GM18909 (cell line): Measurements from ENCODE around the gene ITPK1.
"Not testable (repeated sequence)": the region's sequence is repeated elsewhere in the genome, so short reads cannot be mapped to it uniquely, and the experiment has no call there.

Source experiments
- ATAC-seq: cut with Tn5 transposase; IDR thresholded peaks from one replicate; pipeline ENCODE4 v1.9.1; 2021; ENCODE audit warnings: mild to moderate bottlenecking; ENCODE audit not compliant: unreplicated experiment, poor library complexity

Gene ITPK1

DNA sequence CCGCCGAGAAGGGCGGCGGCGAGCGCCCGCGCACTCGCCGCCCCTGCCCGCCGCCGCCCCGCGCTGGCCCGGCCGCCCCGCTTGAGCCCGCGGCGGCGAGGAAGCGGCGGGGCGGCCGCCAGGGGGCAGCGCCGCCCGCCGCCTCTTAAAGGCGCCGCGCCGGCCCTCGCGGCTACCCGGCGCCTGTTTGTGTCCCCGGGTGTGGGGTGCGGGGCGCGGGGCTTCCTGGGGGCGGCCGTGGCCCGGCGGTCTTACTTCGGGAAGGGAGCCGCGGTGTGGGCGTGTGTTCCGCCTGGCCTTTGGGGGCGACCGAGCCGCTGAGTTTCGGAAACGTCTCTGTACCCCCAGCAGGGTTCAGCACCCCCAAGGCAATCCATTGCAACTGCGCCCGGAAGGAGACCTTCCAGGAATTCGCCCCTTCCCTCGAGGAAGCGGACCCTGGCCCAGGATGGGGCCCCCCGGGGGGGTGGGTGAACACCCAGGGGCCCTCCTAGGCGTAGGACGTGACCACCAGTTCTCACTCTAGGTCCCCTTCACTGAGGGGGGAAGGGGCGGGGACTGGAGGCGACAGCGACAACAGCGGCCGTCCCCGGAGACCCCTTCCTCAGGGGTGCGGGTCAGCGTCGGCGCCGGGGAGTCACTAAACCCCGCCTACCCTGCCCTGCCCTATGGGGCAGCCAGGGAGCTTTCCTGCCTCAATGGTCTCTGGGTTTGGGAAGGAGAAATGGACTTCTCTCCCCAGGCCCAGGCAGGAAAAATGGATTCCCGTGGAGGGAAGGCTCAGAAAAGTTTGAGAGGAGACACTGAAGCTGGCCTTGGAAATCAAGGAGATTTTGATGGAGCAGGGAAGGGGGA, at the start of gene ITPK1:
Gene ITPK1 (minus strand): TSS at position 105 of the 855 bp plus-strand sequence. CDS start 762 bp downstream, outside the sequence.
- peak; percentile 54 for ATAC-seq

DNA sequence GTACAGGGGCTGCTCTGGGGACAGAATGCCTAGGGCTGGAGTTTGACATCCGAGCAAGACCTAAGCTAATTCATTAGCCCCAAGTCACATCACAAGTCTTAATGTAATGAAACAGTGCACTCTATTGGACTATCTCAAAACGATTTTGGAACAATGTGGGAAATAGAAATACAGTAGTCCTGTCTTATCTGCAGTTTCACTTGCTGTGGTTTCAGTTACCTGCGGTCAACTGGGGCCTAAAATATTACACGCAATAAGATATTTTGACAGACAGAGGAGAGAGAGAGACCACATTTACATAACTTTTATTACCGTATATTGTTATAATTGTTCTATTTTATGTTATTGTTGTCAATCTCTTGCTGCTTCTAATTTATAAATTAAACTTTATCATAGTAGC, 47.8 kb upstream of the ITPK1 start:
- no peak for ATAC-seq

DNA sequence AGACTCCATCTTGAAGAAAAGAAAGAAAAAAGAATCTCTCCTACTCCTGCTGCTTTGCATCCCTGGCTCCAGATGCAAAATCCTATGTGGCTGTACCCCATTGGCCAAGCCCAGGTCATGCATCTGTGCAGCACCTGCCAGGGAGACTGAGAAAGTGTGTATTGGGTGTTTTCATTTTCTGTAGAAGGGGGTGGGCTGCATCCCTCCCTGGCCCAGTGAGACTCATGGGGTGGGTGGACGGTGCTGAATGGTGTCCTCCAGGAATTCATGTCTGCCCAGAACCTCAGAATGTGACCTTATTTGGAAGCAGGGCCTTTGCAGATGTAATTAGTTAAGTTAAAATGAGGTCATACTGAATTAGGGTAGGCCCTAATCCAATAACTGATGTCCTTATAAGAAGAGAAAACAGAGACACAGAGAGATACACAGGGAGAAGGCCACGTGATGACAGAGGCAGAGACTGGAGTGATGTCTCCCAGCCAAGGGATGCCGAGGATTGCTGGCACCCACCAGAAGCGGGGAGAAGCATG, 45.8 kb upstream of the ITPK1 start:
- no peak for ATAC-seq

DNA sequence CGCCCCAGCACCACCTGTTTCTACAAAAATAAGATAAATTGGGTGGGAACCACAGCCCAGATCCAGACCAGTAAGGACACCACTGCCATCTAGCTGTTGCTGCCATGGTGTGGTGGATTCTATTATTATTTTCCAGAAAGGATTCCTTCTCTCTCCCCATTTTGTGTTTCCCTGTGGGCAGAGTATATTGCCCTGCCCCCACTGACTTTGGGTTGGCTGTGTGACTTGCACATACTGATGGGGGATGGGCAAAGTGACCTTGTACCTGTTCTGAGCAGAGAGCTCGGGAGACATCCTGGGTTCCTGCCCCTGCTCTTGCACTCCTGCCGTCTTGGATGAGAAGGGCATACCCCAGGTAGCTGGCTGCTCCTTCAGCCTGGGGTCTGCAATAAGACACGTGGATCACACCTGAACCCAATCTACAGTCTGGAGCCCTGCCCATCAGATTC, 44.7 kb upstream of the ITPK1 start:
- no peak for ATAC-seq

DNA sequence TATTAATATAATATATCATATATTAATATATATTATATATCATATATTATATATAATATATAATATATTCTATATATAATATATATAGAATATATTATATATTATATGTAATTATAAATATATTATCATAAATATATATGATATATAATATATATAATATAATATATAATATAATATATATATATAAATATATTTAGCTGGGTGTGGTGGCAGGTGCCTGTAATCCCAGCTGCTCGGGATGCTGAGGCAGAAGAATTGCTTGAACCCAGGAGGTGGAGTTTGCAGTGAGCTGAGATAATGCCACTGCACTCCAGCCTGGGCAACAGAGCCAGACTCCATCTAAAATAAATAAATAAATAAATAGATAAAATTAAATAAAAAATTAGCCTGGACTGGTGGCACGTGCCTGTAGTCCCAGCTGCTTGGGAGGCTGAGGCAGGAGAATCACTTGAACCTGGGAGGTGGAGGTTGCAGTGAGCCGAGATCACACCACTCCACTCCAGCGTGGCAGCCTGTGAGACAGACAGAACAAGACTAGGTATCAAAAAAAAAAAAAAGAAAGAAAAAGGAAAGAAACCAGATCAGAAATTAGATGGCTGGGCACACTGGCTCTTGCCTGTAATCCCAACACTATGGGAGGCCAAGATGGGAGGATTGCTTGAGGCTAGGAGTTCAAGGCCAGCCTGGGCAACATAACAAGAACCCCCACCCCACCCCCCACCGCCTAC, 44.1 kb upstream of the ITPK1 start:
- not testable (repeated sequence) for ATAC-seq

DNA sequence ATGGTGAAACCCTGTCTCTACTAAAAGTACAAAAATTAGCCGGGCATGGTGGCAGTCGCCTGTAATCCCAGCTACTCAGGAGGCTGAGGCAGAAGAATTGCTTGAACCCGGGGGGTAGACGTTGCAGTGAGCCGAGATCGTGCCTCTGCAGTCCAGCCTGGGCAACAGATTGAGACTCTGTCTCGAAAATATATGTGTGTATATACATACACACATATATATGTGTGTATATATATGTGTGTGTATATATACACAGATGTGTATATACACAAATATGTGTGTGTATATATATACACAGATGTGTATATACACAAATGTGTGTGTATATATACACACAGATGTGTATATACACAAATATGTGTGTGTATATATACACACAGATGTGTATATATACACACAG, 42.6 kb upstream of the ITPK1 start:
- not testable (repeated sequence) for ATAC-seq

DNA sequence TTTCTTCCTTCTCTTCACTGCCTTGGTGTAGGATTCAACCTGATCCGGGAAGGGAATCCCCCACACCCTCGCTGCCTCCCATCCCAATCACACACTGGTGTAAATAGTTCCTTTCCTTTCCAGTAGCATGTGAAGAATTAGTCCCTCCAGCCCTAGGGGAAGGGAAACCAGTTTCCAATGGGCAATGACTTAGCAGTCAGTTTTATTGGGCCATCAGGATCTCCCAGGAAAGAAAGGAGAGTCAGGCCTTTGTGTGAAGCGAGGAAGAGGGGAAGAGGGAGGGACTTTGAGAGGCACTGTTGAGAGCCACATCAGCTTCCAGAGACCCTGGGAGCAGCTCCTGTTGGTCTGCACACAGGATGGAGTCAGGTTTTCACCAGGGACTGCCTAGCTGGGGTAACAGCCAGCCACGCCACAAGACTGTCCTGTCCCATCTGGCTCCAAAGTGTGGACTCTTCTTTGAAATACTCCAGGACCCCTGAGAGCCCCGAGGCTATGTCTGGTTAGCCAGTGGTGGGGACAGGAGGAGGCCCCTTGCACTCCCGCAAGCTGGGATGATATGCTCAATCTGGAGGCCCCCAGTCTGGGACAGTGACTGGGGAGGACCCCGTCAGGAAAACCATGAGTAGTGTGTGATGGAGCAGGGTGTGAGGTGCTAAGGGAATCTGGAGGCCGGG, 41.1 kb upstream of the ITPK1 start:
- no peak for ATAC-seq

DNA sequence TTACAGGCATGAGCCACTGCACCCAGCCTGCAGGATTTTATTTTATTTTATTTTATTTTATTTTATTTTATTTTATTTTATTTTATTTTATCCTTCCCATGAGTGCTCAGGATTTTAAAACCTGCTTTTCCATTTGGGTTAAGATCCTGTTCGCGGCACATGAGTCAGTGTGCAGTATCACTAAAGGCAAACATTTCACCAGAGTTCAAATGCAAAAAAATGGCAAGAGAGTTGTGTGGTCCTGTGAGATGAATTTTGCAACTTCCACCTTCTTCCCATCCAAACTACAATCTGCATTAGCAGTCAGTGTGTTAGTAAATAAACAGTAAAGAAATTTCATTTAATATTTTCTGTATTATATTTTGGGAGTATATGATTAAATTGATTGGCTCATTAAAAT, 39.9 kb upstream of the ITPK1 start:
- no peak for ATAC-seq

DNA sequence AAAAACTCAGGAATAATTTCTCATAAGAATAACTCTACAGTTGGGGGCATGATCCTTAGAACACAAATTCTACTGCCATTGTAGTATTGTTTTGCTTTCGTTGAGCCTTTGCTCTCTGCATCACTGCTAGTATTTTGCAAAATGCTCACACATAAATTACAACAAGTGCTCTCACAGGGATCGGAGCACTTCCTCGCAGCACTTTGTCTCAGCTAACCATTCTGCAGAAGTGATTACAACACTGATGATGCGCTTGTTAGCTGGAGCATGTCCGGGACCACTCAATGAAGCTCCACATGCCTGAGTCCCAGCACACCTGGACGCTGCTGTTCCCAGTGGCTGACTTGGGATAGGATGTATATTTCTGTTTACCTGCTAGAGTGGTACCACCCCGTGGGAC, 37.4 kb upstream of the ITPK1 start:
- no peak for ATAC-seq

DNA sequence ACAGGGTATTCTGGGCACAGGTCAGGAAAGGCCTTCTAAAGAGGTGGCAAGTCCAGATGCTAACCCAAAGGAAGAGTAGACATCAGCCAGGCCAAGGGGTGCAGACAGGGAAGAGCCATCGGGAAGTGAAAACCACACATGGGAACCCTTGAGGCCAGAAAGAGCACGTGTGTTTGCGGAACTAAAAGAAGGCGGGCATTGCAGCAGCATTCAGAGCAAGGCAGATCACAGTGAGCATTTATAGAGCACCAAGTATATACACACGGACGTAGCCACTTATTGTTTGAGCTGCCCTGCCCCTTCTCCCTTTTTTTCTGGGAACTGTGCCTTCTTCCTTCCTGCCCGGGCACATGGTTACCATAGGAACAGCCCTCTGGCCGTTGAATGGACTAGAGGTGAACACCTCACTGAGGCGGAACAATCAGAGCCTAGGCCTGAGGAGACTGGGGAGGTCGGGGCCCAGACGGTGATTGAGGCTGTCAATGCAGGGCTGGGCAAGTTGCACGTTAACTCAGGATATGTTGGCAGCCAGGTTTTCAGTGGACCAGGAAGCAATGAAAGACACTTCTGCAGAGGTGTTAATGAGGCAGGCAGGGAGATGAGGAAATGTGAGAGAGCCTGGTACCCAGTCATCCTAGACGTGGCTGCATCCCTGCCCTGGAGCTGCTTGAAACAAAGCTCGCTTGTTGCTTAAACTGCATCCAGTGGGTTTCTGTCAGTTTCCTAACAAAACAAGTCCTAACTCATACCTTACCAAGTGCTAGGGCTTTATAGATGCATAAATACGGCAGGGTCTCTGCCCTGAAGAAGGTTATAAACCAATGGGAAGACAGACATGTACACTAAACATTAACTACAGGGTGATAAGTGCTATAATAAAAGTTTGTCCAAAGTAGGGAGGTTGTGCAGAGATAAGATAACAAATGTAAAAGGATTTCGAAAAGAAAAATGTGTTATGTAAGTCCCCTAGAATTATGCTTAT, 34.8 kb upstream of the ITPK1 start:
- ATAC-seq: no peak

DNA sequence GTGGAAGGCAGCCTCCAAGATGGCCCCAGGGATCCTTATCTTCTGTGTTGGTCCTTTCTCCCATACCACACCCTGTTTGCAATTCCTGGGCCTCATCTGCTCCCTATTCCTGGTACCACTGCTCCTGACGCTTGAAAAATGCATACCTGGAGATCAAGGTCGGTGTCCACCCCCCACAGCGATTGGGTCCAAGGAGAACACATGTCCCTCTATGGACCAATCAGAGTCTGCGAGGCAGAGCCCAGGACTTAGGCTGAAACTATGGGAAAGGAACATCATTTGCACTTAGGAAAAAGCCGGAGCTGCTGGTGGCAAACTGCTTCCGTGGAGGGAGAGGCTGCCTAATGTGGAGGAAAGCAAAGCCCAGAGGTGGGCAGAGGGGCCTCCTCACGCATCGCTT, 33.3 kb upstream of the ITPK1 start:
- no peak for ATAC-seq

DNA sequence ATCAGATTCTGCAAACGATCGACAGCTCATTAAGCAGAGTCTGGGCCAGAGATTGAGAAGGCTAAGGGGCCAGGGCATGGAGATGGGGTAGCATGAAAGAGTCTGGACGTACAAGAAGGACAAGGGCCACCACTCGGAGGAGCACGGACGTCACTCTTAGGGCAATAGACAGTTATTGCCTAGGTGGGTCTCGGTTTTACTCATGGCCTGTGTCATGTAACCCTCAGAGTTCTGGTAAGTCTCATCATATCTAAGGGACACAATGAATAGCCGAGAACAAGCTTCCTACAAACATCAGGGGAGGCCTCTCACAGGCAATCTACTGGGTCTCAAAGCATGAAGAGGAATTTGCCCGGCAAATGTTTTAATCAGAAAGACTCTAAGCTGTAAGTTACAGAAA, 30.4 kb upstream of the ITPK1 start:
- ATAC-seq: no peak

DNA sequence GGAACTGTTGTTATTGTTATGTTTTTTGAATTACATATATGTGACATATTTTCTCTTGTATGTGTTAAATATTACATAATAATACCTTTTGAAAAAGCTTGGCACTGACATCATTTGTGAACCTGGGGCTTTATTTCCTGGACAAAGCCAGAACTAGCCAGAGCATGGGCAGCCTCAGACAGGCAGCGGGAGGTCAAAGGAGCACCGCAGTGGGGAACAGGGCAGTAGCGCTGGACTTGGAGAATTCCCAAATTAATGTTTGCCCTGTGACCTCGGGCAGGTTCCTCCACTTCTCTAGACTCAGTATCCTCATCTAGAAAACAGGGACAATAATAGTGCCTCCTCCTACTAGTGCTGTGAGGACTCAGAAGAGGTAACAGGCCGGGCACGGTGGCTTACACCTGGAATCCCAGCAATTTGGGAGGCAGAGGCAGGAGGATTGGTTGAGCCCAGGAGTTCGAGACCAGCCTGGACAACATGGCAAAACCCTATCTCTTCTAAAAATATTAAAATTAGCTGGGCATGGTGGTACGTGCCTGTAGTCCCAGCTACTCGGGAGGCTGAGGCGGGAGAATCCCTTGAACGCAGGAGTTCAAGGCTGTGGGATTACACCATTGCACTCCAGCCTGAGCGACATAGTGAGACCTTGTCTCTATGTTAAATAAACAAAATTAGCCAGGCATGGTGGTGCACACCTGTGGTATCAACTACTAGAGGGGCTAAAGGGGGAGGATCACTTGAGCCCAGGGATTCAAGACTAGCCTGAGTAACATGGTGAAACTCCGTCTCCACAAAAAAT, 27.3 kb upstream of the ITPK1 start:
- ATAC-seq: no peak

DNA sequence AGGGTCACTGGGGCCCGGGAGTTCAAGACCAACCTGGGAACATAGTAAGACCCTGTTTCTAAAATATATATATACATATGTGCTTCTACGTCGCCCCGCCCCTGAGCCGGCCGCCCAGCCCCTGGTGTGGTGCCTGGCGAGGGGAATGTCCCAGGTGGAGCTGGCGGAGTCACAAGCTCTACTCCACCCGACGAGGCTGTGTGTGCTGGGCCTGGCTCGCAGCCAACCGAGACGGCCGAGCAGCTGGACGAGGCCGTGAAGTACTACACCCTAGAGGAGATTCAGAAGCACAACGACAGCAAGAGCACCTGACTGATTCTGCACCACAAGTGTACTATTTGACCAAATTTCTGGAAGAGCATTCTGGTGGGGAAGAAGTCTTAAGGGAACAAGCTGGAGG, 22.1 kb upstream of the ITPK1 start:
- ATAC-seq: no peak

DNA sequence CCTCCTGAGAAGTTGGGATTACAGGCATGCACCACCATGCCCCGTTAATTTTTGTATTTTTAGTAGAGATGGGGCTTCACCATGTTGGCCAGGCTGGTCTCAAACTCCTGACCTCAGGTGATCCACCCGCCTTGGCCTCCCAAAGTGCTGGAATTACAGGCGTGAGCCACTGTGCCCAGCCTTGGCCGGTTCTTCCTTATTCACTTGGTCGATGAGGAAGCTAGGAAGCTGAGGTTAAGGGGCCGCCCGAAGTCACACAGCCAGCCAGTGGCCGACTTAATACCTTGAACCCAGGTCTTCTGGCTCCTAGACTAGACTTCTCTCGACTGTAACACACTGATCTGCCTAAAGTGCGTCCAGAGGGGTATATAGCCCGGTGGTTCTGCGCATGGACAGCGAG, 20.8 kb upstream of the ITPK1 start:
- ATAC-seq: not testable (repeated sequence)

DNA sequence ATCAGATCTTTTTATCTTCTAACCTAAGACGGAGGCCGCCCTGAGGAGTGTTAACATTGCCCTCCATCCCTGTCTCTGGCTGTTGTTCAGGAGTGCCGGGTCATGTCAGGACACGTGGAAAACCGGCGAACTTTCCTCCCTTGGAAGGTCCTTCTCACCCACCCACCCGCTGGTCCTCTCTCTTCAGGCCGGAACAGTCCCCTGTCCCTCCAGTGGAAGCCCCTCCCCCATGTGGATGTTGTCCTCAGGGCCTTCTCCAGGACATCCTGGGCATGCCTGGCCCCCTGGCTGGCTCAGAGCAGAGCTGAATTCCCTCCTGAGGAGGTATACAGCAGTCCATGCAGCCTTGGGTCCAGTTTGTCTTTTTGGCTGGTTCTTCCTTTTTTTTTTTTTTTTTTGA, 20.3 kb upstream of the ITPK1 start:
- no peak for ATAC-seq

DNA sequence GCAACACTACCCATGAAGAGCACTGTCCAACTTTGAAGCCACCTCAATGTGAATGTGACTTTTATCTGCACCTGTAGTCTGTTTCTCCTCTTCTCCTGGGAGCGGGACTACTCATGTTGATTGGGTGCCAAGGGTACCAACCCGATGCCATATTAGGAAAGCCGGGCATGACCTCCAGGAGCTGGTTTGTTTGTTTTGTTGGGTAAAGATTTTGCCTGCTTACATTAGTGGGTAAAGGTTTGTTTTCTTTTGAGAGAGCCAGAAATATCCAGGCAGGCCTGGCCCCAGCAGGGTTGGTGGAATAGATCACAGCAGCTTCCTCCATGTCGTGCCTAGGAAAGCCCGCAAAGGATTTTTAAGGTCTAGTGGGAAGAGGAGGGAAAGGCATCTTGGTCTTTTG, 19.7 kb upstream of the ITPK1 start:
- no peak for ATAC-seq

DNA sequence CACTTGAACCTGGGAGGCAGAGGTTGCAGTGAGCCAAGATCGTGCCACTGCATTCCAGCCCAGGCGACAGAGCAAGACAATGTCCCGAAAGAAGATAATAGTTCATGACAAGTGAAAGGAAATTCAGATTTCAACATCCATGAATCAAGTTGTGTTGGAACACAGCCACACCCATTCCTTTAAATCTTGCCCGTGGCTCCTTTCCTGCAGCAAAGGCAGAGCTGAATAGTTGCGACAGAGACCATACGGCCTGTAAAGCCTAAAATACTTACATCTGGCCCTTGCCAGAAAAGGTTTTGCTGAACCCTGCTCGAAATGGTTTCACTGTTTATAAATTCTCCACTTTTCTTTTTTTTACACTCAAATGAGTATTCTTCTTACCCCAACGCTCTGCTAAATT, 17.7 kb upstream of the ITPK1 start:
- no peak for ATAC-seq
